Measurements from ENCODE around the gene ZFYVE28. TPM values are rescaled to one million over a fixed set of nuclear protein-coding genes. Genes with fewer than 3 reads are reported as not detected.
A peak's percentile ranks its signal among the peaks of the same experiment; 100 is the strongest.

The ZFYVE28 gene
- total and polyA plus RNA-seq, 10 of the 15 experiments (the other 5 are each of a cell fraction or from before 2014, with no cell fraction given) = 0.06 to 1.9 (median 0.22) TPM; not detected in 1

- TF ChIP-seq PML (IDR thresholded peaks at IDR 0.05; ENCODE audit: low read length) (no peak), CHD1 (IDR thresholded peaks at IDR 0.05; ENCODE audit: low read depth, low read length) (no peak), SIN3A (IDR thresholded peaks at IDR 0.05; ENCODE audit: low read depth, low read length) (peak; percentile 92), RELA (IDR thresholded peaks at IDR 0.05; ENCODE audit: borderline replicate concordance, partially characterized antibody) (no peak), NRF1 (conservative IDR thresholded peaks at IDR 0.05; ENCODE audit: low read depth, low read length) (no peak), PAX8 (IDR thresholded peaks at IDR 0.05) (no peak), TBL1XR1 (IDR thresholded peaks at IDR 0.05; ENCODE audit: low read depth, low read length) (peak; percentile 46; the same call in 1 of the 2 replicates), MAX (IDR thresholded peaks at IDR 0.05; ENCODE audit: low read depth, low read length) (peak; percentile 69; the same call in 1 of the 2 replicates), FOXK2 (IDR thresholded peaks at IDR 0.05) (no peak), ZNF592 (IDR thresholded peaks at IDR 0.05) (no peak), ZNF207 (IDR thresholded peaks at IDR 0.05; ENCODE audit: borderline replicate concordance) (peak; percentile 70; the same call in 1 of the 2 replicates), IKZF2 (IDR thresholded peaks at IDR 0.05) (no peak), SMAD1 (IDR thresholded peaks at IDR 0.05; ENCODE audit: low read depth, partially characterized antibody) (no peak), ZZZ3 (IDR thresholded peaks at IDR 0.05; ENCODE audit: control insufficient read depth, insufficient read length, low read depth) (no peak), E2F4 (IDR thresholded peaks at IDR 0.05; ENCODE audit: low read depth, low read length) (peak; percentile 52; the same call in 1 of the 2 replicates), HDAC6 (IDR thresholded peaks at IDR 0.05; ENCODE audit: unreplicated experiment) (no peak), NKRF (conservative IDR thresholded peaks at IDR 0.05) (peak; percentile 90), ZNF384 (IDR thresholded peaks at IDR 0.05; ENCODE audit: borderline replicate concordance, low read depth, low read length) (no peak), E2F8 (IDR thresholded peaks at IDR 0.05; ENCODE audit: low read depth, partially characterized antibody) (no peak)
These were observed 466 bp upstream of the ZFYVE28 start, which contains the start of gene CFAP99 (continued) for GRCh38 chr4:2418650-2419571.

Measured in GM12878 (cell line).